Prostate gland (tissue), 2 donors: ENCODE data around the gene RIPOR3.

Experiments used
- POLR2A ChIP-seq: fragments of 450-650 bp; IDR thresholded peaks from one replicate; pipeline ENCODE4 v1.6.1; 2016; ENCODE audit warnings: antibody characterized with exemption, mild to moderate bottlenecking
- TF ChIP-seq, protein P1 (sequence below), 4 experiments: fragments of 200-600 bp in 2 of 4; fragments of 450-650 bp in 2 of 4; sonication (generic) in 2 of 4; IDR thresholded peaks; 1 replicate in 3 of 4; 2 replicates in 1 of 4; pipeline ENCODE4 v1.5.1; 2016 to 2019; ENCODE audit warnings: antibody characterized with exemption in 4 of 4, mild to moderate bottlenecking in 2 of 4, moderate library complexity in 2 of 4

DNA sequence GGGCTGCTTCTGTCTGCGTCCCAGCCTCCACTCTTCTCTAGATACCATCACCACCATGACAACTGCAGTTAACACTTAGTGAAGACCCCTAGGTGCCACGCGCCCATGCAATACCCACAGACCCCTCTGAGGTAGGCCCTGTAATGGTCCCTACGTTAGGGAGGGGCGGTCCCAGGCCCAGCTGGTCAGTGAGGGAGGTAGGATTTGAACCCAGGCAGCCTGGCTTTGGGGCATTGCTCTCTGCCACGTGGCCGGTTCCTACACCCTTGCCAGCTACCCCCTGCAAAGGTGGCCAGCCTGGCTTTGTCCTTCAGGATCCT, 18.2 kb downstream of the RIPOR3 start:
- TF ChIP-seq, protein P1, sequence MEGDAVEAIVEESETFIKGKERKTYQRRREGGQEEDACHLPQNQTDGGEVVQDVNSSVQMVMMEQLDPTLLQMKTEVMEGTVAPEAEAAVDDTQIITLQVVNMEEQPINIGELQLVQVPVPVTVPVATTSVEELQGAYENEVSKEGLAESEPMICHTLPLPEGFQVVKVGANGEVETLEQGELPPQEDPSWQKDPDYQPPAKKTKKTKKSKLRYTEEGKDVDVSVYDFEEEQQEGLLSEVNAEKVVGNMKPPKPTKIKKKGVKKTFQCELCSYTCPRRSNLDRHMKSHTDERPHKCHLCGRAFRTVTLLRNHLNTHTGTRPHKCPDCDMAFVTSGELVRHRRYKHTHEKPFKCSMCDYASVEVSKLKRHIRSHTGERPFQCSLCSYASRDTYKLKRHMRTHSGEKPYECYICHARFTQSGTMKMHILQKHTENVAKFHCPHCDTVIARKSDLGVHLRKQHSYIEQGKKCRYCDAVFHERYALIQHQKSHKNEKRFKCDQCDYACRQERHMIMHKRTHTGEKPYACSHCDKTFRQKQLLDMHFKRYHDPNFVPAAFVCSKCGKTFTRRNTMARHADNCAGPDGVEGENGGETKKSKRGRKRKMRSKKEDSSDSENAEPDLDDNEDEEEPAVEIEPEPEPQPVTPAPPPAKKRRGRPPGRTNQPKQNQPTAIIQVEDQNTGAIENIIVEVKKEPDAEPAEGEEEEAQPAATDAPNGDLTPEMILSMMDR (IDR thresholded peaks at IDR 0.05) = no peak
- no peak for TF ChIP-seq POLR2A
